Fibroblast of mammary gland (primary cell): ENCODE data around the gene DARS1.

ENCODE experiments used
- DNase-seq: peaks from one replicate; pipeline ENCODE4 v3.0.0-alpha.2; 2010; ENCODE audit warnings: low read depth
- H3K4me3 ChIP-seq: 2 replicates; pipeline ENCODE4 v1.5.1; 2011; ENCODE audit warnings: low read depth, mild to moderate bottlenecking, low read length, moderate library complexity; ENCODE audit not compliant: control insufficient read depth
- CTCF ChIP-seq: conservative IDR thresholded peaks from 2 replicates; pipeline ENCODE4 v1.5.1; 2011; ENCODE audit warnings: low read depth, low read length, inconsistent platforms; ENCODE audit not compliant: control insufficient read depth, insufficient read depth

The DARS1 gene

DNA sequence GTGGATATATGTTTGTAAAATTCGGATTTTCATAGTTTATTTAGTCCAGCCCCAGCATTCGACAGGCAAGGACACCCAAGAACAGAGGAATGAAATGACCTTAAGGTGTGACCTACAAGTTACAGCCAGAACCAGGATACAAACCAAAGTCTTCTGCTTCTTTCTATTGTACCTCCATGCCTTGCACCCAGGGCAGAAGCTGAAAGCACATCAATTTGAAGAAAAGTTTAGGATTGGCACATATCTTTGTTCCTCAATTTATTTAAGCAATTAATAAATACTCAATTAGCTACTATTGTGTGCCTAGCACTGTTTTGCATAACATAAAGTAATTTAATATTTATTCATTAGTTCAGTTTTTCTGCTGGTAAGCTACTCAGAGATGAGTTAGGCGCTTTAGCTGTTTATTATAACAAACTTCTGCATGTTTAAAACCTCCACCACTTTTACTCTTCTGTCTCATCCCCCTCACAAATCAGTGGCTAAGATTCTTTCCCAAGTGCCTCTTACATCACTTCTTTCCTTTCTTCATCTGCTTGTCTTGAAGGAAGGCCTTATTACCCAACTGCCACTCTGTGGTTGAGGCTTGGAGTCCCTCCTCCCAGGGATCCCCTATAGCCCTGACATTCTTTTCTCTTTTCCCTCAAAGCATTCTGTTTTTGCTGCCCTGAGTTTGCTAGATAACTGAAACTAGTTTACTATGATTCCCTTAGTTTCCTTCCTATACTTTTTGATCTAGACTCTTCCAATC lies 37.1 kb upstream of the DARS1 start:
- no peak overlapping the region for H3K4me3 ChIP-seq
- TF ChIP-seq CTCF = no peak
- DNase-seq = no peak

DNA sequence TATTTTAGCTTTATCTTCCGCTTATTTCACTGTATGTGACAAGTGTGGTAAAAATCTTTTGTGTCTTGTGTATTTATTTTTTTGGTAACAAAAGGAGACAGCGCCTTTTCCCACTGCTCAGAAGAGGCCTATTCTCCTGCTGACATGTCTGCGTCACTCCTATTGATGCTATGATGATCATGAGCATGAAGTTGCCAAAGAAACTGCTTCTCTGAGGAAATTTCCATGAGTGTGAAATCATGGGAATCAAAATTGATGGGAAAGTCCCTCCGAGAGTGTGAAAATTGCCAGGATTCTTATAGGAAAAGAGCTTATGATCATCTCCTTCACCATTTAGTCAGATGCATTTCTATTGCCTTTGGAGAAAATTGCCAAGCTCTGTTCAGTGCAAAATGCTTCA lies 36.5 kb upstream of the DARS1 start:
- DNase-seq = no peak
- TF ChIP-seq CTCF = no peak

GRCh38 chr2:136021406-136021805 lies 36.0 kb upstream of the DARS1 start:
- no peak overlapping the region for H3K4me3 ChIP-seq
- no peak for TF ChIP-seq CTCF
- DNase-seq = no peak

More for the DNA sequence above, 36.5 kb upstream of the DARS1 start:
- H3K4me3 ChIP-seq = no peak overlapping the region

- no peak overlapping the region for H3K4me3 ChIP-seq
- DNase-seq = no peak
- no peak for TF ChIP-seq CTCF
Observed at GRCh38 chr2:136020831-136021230, 35.4 kb upstream of the DARS1 start.

- no peak for TF ChIP-seq CTCF
- H3K4me3 ChIP-seq = no peak overlapping the region
- no peak for DNase-seq
Observed at GRCh38 chr2:136019825-136020224, 34.4 kb upstream of the DARS1 start.

DNA sequence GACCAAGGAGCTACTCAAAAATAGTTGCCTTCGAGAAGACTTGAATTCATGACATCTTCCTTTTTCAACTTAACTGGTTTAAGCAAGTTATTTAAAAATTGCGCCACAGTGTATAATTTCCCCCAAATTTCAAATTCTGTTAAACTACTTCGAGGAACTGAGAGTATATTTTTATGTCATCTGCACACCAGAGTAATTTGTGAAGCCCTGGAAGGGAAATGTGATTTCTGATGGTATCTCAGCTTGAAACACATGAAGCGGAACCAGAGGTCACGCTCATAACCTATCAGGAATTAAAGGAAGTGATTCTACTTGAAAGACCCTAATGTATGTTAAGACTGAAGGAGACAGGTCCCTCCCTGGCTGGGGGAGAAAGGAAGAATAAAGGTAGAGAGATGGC lies 33.9 kb upstream of the DARS1 start:
- no peak for TF ChIP-seq CTCF
- no peak for DNase-seq
- H3K4me3 ChIP-seq = no peak overlapping the region
